ENCODE measurements around the gene ATF3.
A peak's percentile ranks its signal among the peaks of the same experiment; 100 is the strongest.

ATF3 gene, protein sequence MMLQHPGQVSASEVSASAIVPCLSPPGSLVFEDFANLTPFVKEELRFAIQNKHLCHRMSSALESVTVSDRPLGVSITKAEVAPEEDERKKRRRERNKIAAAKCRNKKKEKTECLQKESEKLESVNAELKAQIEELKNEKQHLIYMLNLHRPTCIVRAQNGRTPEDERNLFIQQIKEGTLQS

DNA sequence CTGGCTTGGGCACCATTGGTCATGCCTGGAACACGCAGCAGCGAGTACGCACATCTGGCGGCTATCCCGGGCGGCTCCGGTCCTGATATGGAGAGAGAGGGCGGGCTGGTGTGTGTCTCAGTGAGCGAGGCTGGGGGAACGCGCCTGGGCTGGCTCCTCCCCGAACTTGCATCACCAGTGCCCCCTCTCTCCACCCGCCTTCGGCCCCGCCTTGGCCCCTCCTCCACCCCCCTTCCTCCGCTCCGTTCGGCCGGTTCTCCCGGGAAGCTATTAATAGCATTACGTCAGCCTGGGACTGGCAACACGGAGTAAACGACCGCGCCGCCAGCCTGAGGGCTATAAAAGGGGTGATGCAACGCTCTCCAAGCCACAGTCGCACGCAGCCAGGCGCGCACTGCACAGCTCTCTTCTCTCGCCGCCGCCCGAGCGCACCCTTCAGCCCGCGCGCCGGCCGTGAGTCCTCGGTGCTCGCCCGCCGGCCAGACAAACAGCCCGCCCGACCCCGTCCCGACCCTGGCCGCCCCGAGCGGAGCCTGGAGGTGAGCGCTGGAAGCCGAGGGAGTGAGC is at the start of gene ATF3:
Gene ATF3, plus strand, starts transcription at position 370 of the 567 bp plus-strand sequence. CDS start 6,261 bp downstream, outside the sequence.
- Histone ChIP-seq H3K4me2 (ENCODE audit: low read depth, low read length, poor library complexity, severe bottlenecking) (peak within 1 kb of the TSS; percentile 98), H4K20me1 (ENCODE audit: insufficient read depth, low read length, poor library complexity, severe bottlenecking) (peaks cover 19% of the 10 kb centered on the region), H3K4me1 (ENCODE audit: insufficient read depth, low read length, poor library complexity, severe bottlenecking) (peaks cover 45% of the 10 kb centered on the region), H3K9ac (ENCODE audit: low read depth, low read length, poor library complexity, severe bottlenecking) (peak within 1 kb of the TSS; percentile 83), H3K79me2 (ENCODE audit: insufficient read depth, low read length) (peaks cover 41% of the 10 kb centered on the region), H3F3A (ENCODE audit: low read depth) (no peaks in the 10 kb centered on the region), H2AFZ (ENCODE audit: low read length) (peak within 1 kb of the TSS; percentile 65), H3K9me3 (ENCODE audit: insufficient read depth, low read depth, low read length) (no peaks in the 10 kb centered on the region), H3K4me3 (ENCODE audit: low read length, poor library complexity, severe bottlenecking) (peak within 1 kb of the TSS; percentile 94), H3K27me3 (ENCODE audit: insufficient read depth, low read length, poor library complexity, severe bottlenecking) (peaks cover 5% of the 10 kb centered on the region), H3K36me3 (ENCODE audit: insufficient read depth, low read length) (no peaks in the 10 kb centered on the region), H3K9me2 (replicated peaks; ENCODE audit: low read depth, low read length) (no peaks in the 10 kb centered on the region)
- TF ChIP-seq, protein P1, sequence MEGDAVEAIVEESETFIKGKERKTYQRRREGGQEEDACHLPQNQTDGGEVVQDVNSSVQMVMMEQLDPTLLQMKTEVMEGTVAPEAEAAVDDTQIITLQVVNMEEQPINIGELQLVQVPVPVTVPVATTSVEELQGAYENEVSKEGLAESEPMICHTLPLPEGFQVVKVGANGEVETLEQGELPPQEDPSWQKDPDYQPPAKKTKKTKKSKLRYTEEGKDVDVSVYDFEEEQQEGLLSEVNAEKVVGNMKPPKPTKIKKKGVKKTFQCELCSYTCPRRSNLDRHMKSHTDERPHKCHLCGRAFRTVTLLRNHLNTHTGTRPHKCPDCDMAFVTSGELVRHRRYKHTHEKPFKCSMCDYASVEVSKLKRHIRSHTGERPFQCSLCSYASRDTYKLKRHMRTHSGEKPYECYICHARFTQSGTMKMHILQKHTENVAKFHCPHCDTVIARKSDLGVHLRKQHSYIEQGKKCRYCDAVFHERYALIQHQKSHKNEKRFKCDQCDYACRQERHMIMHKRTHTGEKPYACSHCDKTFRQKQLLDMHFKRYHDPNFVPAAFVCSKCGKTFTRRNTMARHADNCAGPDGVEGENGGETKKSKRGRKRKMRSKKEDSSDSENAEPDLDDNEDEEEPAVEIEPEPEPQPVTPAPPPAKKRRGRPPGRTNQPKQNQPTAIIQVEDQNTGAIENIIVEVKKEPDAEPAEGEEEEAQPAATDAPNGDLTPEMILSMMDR (conservative IDR thresholded peaks at IDR 0.05; ENCODE audit: low read length) = no peak
- no peak for TF ChIP-seq EZH2phosphoT487 (IDR thresholded peaks at IDR 0.05; ENCODE audit: borderline replicate concordance)

DNA sequence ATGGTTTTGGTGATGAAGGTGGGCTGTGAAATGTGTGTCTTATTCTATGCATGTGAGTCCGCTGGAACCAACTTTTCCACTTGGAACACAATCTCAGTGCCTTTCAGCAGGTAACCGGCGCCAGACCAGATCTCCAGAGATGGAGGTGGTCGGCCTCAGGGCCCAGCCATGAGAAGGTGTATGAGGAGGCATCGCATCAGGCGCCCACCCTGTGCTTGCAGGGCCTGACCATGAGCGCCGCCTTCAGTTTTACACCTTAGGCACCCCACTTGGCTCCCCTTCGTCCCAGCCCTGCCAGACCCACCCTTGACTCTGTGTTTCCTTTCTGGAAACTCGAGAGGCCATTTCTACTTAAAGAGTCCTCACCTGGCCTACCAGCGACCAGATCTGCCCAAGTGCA is 48.6 kb upstream of the ATF3 start:
- Histone ChIP-seq H4K20me1 (ENCODE audit: insufficient read depth, low read length, poor library complexity, severe bottlenecking) (no peaks in the 10 kb centered on the region), H3F3A (ENCODE audit: low read depth) (no peaks in the 10 kb centered on the region), H3K4me2 (ENCODE audit: low read depth, low read length, poor library complexity, severe bottlenecking) (no peak overlapping the region), H3K79me2 (ENCODE audit: insufficient read depth, low read length) (no peaks in the 10 kb centered on the region), H3K9me2 (replicated peaks; ENCODE audit: low read depth, low read length) (no peaks in the 10 kb centered on the region), H3K27me3 (ENCODE audit: insufficient read depth, low read length, poor library complexity, severe bottlenecking) (no peaks in the 10 kb centered on the region), H2AFZ (ENCODE audit: low read length) (no peak overlapping the region), H3K9ac (ENCODE audit: low read depth, low read length, poor library complexity, severe bottlenecking) (no peak overlapping the region), H3K9me3 (ENCODE audit: insufficient read depth, low read depth, low read length) (no peaks in the 10 kb centered on the region), H3K4me1 (ENCODE audit: insufficient read depth, low read length, poor library complexity, severe bottlenecking) (peaks cover 6% of the 10 kb centered on the region), H3K4me3 (ENCODE audit: low read length, poor library complexity, severe bottlenecking) (no peak overlapping the region), H3K36me3 (ENCODE audit: insufficient read depth, low read length) (no peaks in the 10 kb centered on the region)
- no peak for TF ChIP-seq EZH2phosphoT487 (IDR thresholded peaks at IDR 0.05; ENCODE audit: borderline replicate concordance)
- TF ChIP-seq, protein P1 (conservative IDR thresholded peaks at IDR 0.05; ENCODE audit: low read length) = no peak

DNA sequence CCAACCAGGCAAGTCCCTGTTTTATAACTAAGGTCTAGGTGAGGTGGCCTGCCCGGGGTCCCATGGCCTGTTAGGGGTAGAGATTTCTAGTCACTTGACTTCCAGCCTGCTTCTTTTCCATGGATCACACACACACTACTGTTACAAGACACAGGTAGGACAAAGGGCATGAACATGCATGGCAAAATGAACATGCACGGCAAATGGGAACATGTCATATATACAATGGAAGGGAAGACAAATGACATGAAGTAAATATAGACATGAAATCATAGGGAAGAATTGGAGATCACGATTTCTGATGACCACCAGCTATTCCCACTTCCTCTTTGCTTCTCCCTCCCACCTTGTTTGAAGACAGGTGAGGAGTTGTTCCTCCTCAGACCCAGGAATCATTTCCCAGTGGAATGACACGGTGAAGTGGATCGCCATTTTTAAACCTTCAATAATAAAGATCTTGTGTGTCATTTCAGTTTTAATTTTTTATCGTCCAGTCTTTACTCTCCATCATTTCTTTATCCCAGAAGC is 47.6 kb upstream of the ATF3 start:
- no peak overlapping the region for H3K4me3 ChIP-seq (ENCODE audit: low read length, poor library complexity, severe bottlenecking)
- no peaks in the 10 kb centered on the region for H3K36me3 ChIP-seq (ENCODE audit: insufficient read depth, low read length)
- TF ChIP-seq, protein P1 (conservative IDR thresholded peaks at IDR 0.05; ENCODE audit: low read length) = no peak
- no peak for TF ChIP-seq EZH2phosphoT487 (IDR thresholded peaks at IDR 0.05; ENCODE audit: borderline replicate concordance)
- no peak overlapping the region for H3K4me2 ChIP-seq (ENCODE audit: low read depth, low read length, poor library complexity, severe bottlenecking)
- H3F3A ChIP-seq (ENCODE audit: low read depth) = no peaks in the 10 kb centered on the region
- H3K27me3 ChIP-seq (ENCODE audit: insufficient read depth, low read length, poor library complexity, severe bottlenecking) = no peaks in the 10 kb centered on the region
- no peaks in the 10 kb centered on the region for H3K79me2 ChIP-seq (ENCODE audit: insufficient read depth, low read length)
- H3K9ac ChIP-seq (ENCODE audit: low read depth, low read length, poor library complexity, severe bottlenecking) = no peak overlapping the region
- no peaks in the 10 kb centered on the region for H3K9me3 ChIP-seq (ENCODE audit: insufficient read depth, low read depth, low read length)
- H3K4me1 ChIP-seq (ENCODE audit: insufficient read depth, low read length, poor library complexity, severe bottlenecking) = peaks cover 6% of the 10 kb centered on the region
- no peaks in the 10 kb centered on the region for H3K9me2 ChIP-seq (replicated peaks; ENCODE audit: low read depth, low read length)
- no peaks in the 10 kb centered on the region for H4K20me1 ChIP-seq (ENCODE audit: insufficient read depth, low read length, poor library complexity, severe bottlenecking)
- no peak overlapping the region for H2AFZ ChIP-seq (ENCODE audit: low read length)

All from Loucy (cell line).